ENCODE results near the gene CDC34. TPM values are rescaled to one million over a fixed set of nuclear protein-coding genes. Genes with fewer than 3 reads are reported as not detected.

Gene CDC34
- polyA plus RNA-seq, 1 donor, result 69.0 TPM

GRCh38 chr19:588741-589692, 57.5 kb downstream of the CDC34 start:
- DNase-seq (ENCODE audit: low read depth), result no peak

- no peak for DNase-seq (ENCODE audit: low read depth)
Measured at GRCh38 chr19:589693-590395, 58.3 kb downstream of the CDC34 start, which contains the start of gene HCN2. HCN2 (plus strand) TSS chr19:589881; CDS start chr19:589946, 65 bp downstream.

GRCh38 chr19:590396-590745, 58.8 kb downstream of the CDC34 start:
- no peak for DNase-seq (ENCODE audit: low read depth)

GRCh38 chr19:590750-591098, 59.2 kb downstream of the CDC34 start:
- no peak for DNase-seq (ENCODE audit: low read depth)

GRCh38 chr19:591099-591958, 59.8 kb downstream of the CDC34 start:
- DNase-seq (ENCODE audit: low read depth), result no peak

Other genes with a start within 250 kb of the CDC34 start
- 0.52 TPM for gene PLPP2, start 240.4 kb upstream of the CDC34 start, polyA plus RNA-seq (ENCODE audit: insufficient read length)
- gene MIER2, start 187.0 kb upstream of the CDC34 start, polyA plus RNA-seq (ENCODE audit: insufficient read length), result 28.1 TPM
- gene C2CD4C, start 122.6 kb upstream of the CDC34 start, polyA plus RNA-seq (ENCODE audit: insufficient read length), result 0.92 TPM
- gene SHC2, start 70.7 kb upstream of the CDC34 start, polyA plus RNA-seq (ENCODE audit: insufficient read length), result 32.9 TPM
- 7.4 TPM for gene MADCAM1, start 35.3 kb upstream of the CDC34 start, polyA plus RNA-seq (ENCODE audit: insufficient read length)
- 8.9 TPM for gene TPGS1, start 24.3 kb upstream of the CDC34 start, polyA plus RNA-seq (ENCODE audit: insufficient read length)
- gene GZMM, start 12.3 kb downstream of the CDC34 start, polyA plus RNA-seq (ENCODE audit: insufficient read length), result 0.49 TPM
- gene BSG, start 40.8 kb downstream of the CDC34 start, polyA plus RNA-seq (ENCODE audit: insufficient read length), result 210 TPM
- gene HCN2, start 58.1 kb downstream of the CDC34 start, polyA plus RNA-seq (ENCODE audit: insufficient read length), result 0.32 TPM
- gene POLRMT, start 101.8 kb downstream of the CDC34 start, polyA plus RNA-seq (ENCODE audit: insufficient read length), result 36.1 TPM
- gene FGF22, start 108.1 kb downstream of the CDC34 start, polyA plus RNA-seq (ENCODE audit: insufficient read length), result 0.20 TPM
- 27.6 TPM for gene RNF126, start 131.5 kb downstream of the CDC34 start, polyA plus RNA-seq (ENCODE audit: insufficient read length)
- 17.8 TPM for gene FSTL3, start 144.6 kb downstream of the CDC34 start, polyA plus RNA-seq (ENCODE audit: insufficient read length)
- 0.44 TPM for gene PRSS57, start 163.7 kb downstream of the CDC34 start, polyA plus RNA-seq (ENCODE audit: insufficient read length)
- gene PALM, start 177.2 kb downstream of the CDC34 start, polyA plus RNA-seq (ENCODE audit: insufficient read length), result 36.5 TPM
- gene MISP, start 219.4 kb downstream of the CDC34 start, polyA plus RNA-seq (ENCODE audit: insufficient read length), result 0.19 TPM